Activated CD8-positive, alpha-beta T cell treated with anti-CD3 and anti-CD28 coated beads, Interleukin-2, amount 10 ng/mL, durations not matched to agents 7 days and 5 days (primary cell): ENCODE results near the gene ZNF367. TPM values are rescaled to one million over a fixed set of nuclear protein-coding genes. Genes with fewer than 3 reads are reported as not detected.

ENCODE experiments used
- ATAC-seq: fragments of 150-1000 bp; cut with Tn5 transposase; one replicate; pipeline ENCODE4 v1.10.0; 2021; ENCODE audit warnings: moderate library complexity
- CTCF ChIA-PET: fragments of 350-600 bp; sonication (Branson Sonifier 250); formaldehyde crosslinking; loops from one replicate; lab custom pipeline; 2021; ENCODE audit warnings: antibody characterized with exemption; lab: Charles Lee
- POLR2A ChIA-PET: fragments of 350-600 bp; sonication (Branson Sonifier 250); formaldehyde crosslinking; loops from one replicate; lab custom pipeline; 2021; ENCODE audit warnings: antibody characterized with exemption; lab: Charles Lee
- DNase-seq: peaks from one replicate; pipeline ENCODE4 v3.0.0-alpha.2; 2020
- H3K27ac Mint-ChIP-seq: one replicate; pipeline ENCODE4 v1.8.0; 2021; ENCODE audit warnings: mild to moderate bottlenecking, mixed read lengths
- H3K27me3 Mint-ChIP-seq: one replicate; pipeline ENCODE4 v1.8.0; 2021; ENCODE audit warnings: low read depth, mixed read lengths
- H3K36me3 Mint-ChIP-seq: one replicate; pipeline ENCODE4 v1.8.0; 2021; ENCODE audit warnings: low read depth, mixed read lengths
- H3K4me1 Mint-ChIP-seq: one replicate; pipeline ENCODE4 v1.8.0; 2021; ENCODE audit warnings: low read depth, mixed read lengths
- H3K4me3 Mint-ChIP-seq: one replicate; pipeline ENCODE4 v1.8.0; 2021; ENCODE audit warnings: mild to moderate bottlenecking, mixed read lengths
- H3K9me3 Mint-ChIP-seq: one replicate; pipeline ENCODE4 v1.8.0; 2022; ENCODE audit warnings: mixed read lengths; ENCODE audit not compliant: insufficient read depth
- total RNA-seq, 2 experiments: library from RNA; stranded (reverse); gene quantifications; one replicate each; pipeline ENCODE4 v1.2.3, GENCODE V29; 2021

The ZNF367 gene
- total RNA-seq = 10 to 100 TPM; 37.1 to 38.4 TPM

- ATAC-seq = peak; percentile 86
- Mint-ChIP-seq H3K9me3 (no peaks in the 10 kb centered on the region), H3K36me3 (peaks cover 18% of the 10 kb centered on the region), H3K27me3 (no peaks in the 10 kb centered on the region), H3K4me1 (peaks cover 44% of the 10 kb centered on the region), H3K27ac (peak within 1 kb of the TSS; percentile 96), H3K4me3 (peak within 1 kb of the TSS; percentile 95)
- ChIA-PET CTCF (no interaction called here), POLR2A (interaction anchor here (0.9 to 2.5 kb wide), 2 partner anchors 20 to 32 kb away, joined by 3 to 9 read pairs; partner anchors contain the start of gene HABP4)
- peak; percentile 97 for DNase-seq
These were observed at the start of gene ZNF367 for GRCh38 chr9:96418083-96418919. Gene ZNF367, minus strand, starts transcription at chr9:96418370. Its CDS starts 338 bp downstream, at chr9:96418032.

DNA sequence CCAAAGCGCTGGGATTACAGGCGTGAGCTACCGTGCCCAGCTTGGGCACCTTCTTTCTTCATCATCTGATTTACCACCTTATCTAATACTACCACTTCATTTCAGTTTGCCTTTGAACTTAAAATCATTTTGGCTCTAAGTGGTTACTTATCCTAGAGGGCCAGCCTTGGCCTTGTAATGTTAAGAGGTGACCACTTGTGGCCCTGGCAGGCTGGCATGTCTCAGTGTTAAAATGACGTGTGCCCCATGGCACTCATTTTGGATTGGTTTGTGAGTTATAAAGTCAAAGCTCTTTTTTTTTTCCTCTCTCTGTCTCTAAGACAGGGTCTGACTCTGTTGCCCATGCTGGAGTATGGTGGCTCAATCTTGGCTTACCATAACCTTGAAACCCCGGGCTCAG is 49.6 kb upstream of the ZNF367 start:
- Mint-ChIP-seq H3K4me3 (no peak overlapping the region), H3K4me1 (no peaks in the 10 kb centered on the region), H3K27me3 (no peaks in the 10 kb centered on the region), H3K27ac (no peak overlapping the region), H3K9me3 (no peaks in the 10 kb centered on the region), H3K36me3 (peaks cover 4% of the 10 kb centered on the region)
- ATAC-seq = no peak
- no peak for DNase-seq
- CTCF ChIA-PET = no interaction called here
- POLR2A ChIA-PET = interaction anchor here (0.6 kb wide), 1 partner anchor 755 kb away, joined by 3 read pairs; no protein-coding TSS in a partner anchor

DNA sequence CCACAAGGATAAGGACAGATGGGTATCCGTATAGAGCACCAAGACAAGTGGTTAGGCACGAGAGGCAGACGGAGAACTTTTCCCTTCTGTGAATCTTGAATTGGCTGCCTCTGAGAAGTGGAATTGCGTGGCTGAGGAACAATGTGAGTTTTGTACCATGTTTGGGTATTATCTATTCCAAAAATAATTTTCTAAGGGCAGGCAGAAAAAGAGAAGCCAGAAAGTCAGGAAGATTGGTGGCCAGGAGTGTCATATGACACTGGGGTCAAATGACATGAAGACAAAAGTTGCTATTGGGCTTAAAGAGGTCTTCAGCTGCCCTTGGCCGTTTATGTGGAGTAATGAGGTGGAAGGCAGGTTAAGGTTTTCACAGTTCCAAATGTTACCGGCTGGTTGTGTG is 46.3 kb upstream of the ZNF367 start:
- Mint-ChIP-seq H3K36me3 (no peaks in the 10 kb centered on the region), H3K27ac (no peak overlapping the region), H3K4me1 (no peaks in the 10 kb centered on the region), H3K4me3 (no peak overlapping the region), H3K27me3 (no peaks in the 10 kb centered on the region), H3K9me3 (no peaks in the 10 kb centered on the region)
- ATAC-seq = no peak
- CTCF ChIA-PET = no interaction called here
- no peak for DNase-seq
- POLR2A ChIA-PET = no interaction called here

- no peak overlapping the region for H3K27ac Mint-ChIP-seq
- POLR2A ChIA-PET = no interaction called here
These were observed 44.4 kb upstream of the ZNF367 start for GRCh38 chr9:96462541-96462940.

DNA sequence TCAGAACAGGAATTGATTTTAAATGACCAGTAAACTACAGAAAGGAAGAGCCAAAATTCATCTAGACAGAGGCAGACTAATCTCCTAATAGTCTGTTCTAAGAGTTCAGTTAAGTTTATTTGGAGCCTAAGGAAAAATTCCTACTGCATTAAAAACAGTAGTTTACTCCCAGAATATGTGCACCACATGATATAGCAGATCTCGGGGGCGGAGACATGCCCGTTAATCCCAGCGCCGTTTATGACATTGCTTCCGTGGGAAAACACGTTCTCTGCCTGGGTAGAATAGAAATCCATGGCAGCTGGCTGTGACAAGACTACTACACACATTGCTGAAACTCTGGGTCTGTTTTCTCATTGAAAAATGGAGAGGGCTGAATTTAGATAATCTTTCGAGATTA is 43.2 kb upstream of the ZNF367 start:
- H3K4me1 Mint-ChIP-seq = no peaks in the 10 kb centered on the region
- no peaks in the 10 kb centered on the region for H3K27me3 Mint-ChIP-seq
- ATAC-seq (no peak), DNase-seq (no peak)
- CTCF ChIA-PET = interaction anchor here (1.0 kb wide), 1 partner anchor 9 kb away, joined by 3 read pairs; no protein-coding TSS in a partner anchor
- no peak overlapping the region for H3K27ac Mint-ChIP-seq
- POLR2A ChIA-PET = no interaction called here
- no peaks in the 10 kb centered on the region for H3K9me3 Mint-ChIP-seq
- no peak overlapping the region for H3K4me3 Mint-ChIP-seq
- no peaks in the 10 kb centered on the region for H3K36me3 Mint-ChIP-seq

More at GRCh38 chr9:96462541-96462940, 44.4 kb upstream of the ZNF367 start:
- ATAC-seq = no peak
- Mint-ChIP-seq H3K9me3 (no peaks in the 10 kb centered on the region), H3K36me3 (no peaks in the 10 kb centered on the region), H3K4me1 (no peaks in the 10 kb centered on the region), H3K4me3 (no peak overlapping the region), H3K27me3 (no peaks in the 10 kb centered on the region)
- no peak for DNase-seq
- CTCF ChIA-PET = no interaction called here

DNA sequence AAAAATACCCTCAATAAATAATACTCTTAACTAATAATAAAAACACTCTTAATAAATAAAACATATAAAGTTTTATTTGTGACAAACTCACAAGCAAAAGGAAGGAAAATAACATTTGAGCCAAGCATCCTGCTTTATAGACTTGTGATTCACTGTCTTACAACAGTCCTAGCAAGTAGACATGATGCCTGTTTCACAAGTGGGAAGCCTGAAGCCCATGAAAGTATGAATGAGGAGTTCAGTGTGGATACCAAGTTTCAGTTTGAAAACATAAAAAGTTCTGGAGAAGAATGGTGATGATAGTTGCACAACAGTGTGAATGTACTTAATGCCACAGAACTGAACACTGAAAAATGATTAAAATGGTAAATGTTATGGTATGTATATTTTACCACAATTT is 42.7 kb upstream of the ZNF367 start:
- H3K27ac Mint-ChIP-seq = no peak overlapping the region
- ATAC-seq (no peak), DNase-seq (no peak)
- no peaks in the 10 kb centered on the region for H3K36me3 Mint-ChIP-seq
- H3K4me3 Mint-ChIP-seq = no peak overlapping the region
- no peaks in the 10 kb centered on the region for H3K27me3 Mint-ChIP-seq
- no peaks in the 10 kb centered on the region for H3K4me1 Mint-ChIP-seq
- CTCF ChIA-PET = interaction anchor here (2.0 kb wide), 1 partner anchor 11 kb away, joined by 6 read pairs; the partner anchor contains the start of gene HABP4
- H3K9me3 Mint-ChIP-seq = no peaks in the 10 kb centered on the region
- POLR2A ChIA-PET = no interaction called here

DNA sequence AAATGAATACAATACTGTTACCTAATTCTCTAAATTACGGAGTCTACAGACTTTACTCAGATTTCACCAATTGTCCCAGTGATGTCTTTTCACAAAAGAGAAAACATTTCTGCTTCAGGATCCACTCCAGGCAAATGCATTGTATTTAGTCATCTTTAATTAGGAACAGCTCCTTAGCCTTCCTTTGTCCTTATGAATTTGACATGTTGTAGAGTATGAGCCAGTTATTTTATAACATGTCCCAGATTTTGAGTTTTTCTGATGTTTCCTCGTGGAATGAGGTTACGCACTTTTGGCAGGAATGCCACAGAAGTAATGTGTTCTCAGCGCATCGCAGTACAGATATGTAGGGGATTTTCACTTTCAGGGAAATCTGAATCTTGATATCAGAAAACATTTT is 42.3 kb upstream of the ZNF367 start:
- H3K4me3 Mint-ChIP-seq = no peak overlapping the region
- CTCF ChIA-PET = interaction anchor here (0.6 to 2.0 kb wide), 2 partner anchors 11 to 143 kb away, joined by 3 to 6 read pairs; partner anchors contain the start of gene HABP4
- POLR2A ChIA-PET = no interaction called here

GRCh38 chr9:96459268-96460007 is 41.3 kb upstream of the ZNF367 start:
- CTCF ChIA-PET = interaction anchor here (2.0 kb wide), 1 partner anchor 10 kb away, joined by 6 read pairs; the partner anchor contains the start of gene HABP4
- H3K4me1 Mint-ChIP-seq = no peaks in the 10 kb centered on the region
- DNase-seq (no peak), ATAC-seq (no peak)
- POLR2A ChIA-PET = no interaction called here
- no peak overlapping the region for H3K27ac Mint-ChIP-seq
- H3K4me3 Mint-ChIP-seq = no peak overlapping the region
- H3K9me3 Mint-ChIP-seq = no peaks in the 10 kb centered on the region
- no peaks in the 10 kb centered on the region for H3K36me3 Mint-ChIP-seq
- H3K27me3 Mint-ChIP-seq = no peaks in the 10 kb centered on the region

More for the DNA sequence above, 42.3 kb upstream of the ZNF367 start:
- no peaks in the 10 kb centered on the region for H3K9me3 Mint-ChIP-seq
- ATAC-seq (no peak), DNase-seq (no peak)
- no peaks in the 10 kb centered on the region for H3K27me3 Mint-ChIP-seq
- H3K27ac Mint-ChIP-seq = no peak overlapping the region
- no peaks in the 10 kb centered on the region for H3K4me1 Mint-ChIP-seq
- no peaks in the 10 kb centered on the region for H3K36me3 Mint-ChIP-seq

- DNase-seq (no peak), ATAC-seq (no peak)
- ChIA-PET CTCF (no interaction called here), POLR2A (no interaction called here)
- no peak overlapping the region for H3K4me3 Mint-ChIP-seq
- no peaks in the 10 kb centered on the region for H3K9me3 Mint-ChIP-seq
- no peak overlapping the region for H3K27ac Mint-ChIP-seq
- H3K36me3 Mint-ChIP-seq = no peaks in the 10 kb centered on the region
- H3K27me3 Mint-ChIP-seq = no peaks in the 10 kb centered on the region
- H3K4me1 Mint-ChIP-seq = no peaks in the 10 kb centered on the region
These were observed 40.1 kb upstream of the ZNF367 start for GRCh38 chr9:96458226-96458625.

DNA sequence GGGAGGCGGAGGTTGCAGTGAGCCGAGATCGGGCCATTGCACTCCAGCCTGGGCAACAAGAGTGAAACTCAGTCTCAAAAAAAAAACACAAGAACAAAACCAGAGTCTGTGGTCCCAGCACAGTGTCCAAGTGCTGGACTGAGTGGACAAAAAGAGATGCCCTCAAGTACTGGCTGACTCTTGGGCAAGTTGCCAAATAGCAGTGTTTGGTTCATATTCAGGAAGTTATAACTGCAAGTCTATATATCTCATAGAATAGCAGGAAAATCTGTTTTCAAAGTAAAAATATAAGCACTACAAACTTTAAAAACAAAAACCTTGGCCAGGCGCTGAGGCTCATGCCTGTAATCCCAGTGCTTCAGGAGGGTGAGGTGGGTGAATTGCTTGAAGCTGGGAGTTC is 39.1 kb upstream of the ZNF367 start:
- ATAC-seq = no peak
- ChIA-PET POLR2A (no interaction called here), CTCF (interaction anchor here (0.6 kb wide), 1 partner anchor 1058 kb away, joined by 3 read pairs; no protein-coding TSS in a partner anchor)
- no peak overlapping the region for H3K27ac Mint-ChIP-seq
- H3K36me3 Mint-ChIP-seq = no peaks in the 10 kb centered on the region
- no peaks in the 10 kb centered on the region for H3K27me3 Mint-ChIP-seq
- H3K9me3 Mint-ChIP-seq = no peaks in the 10 kb centered on the region
- no peak overlapping the region for H3K4me3 Mint-ChIP-seq
- no peak for DNase-seq
- peaks cover 3% of the 10 kb centered on the region for H3K4me1 Mint-ChIP-seq

DNA sequence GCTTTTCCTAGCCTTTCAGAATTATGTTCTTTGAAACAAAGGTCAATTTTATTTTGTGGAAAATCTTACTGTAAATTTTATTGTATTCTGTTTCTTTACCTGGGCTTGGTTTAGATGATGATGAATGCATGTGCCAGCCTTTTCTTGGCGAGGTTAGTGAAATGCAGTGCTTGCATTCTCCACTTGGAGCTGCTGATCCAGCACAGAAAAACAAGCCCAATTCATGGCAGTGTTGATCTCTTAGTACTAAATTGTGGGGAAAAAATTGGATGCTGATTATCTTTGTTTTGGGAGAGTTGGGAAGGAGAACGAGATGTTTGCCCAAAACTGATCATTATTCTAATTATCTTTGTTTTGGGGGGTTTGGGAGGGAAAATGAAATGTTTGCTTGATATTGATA is 35.5 kb upstream of the ZNF367 start:
- Mint-ChIP-seq H3K36me3 (no peaks in the 10 kb centered on the region), H3K4me1 (peaks cover 16% of the 10 kb centered on the region), H3K27ac (no peak overlapping the region), H3K27me3 (peaks cover 8% of the 10 kb centered on the region), H3K9me3 (no peaks in the 10 kb centered on the region), H3K4me3 (no peak overlapping the region)
- ATAC-seq (no peak), DNase-seq (no peak)
- ChIA-PET CTCF (interaction anchor here (1.6 kb wide), 1 partner anchor 11 kb away, joined by 6 read pairs; no protein-coding TSS in a partner anchor), POLR2A (no interaction called here)
